GM21381 (cell line): ENCODE measurements around the gene RFFL.
"Not testable (repeated sequence)": the region's sequence is repeated elsewhere in the genome, so short reads cannot be mapped to it uniquely, and the experiment has no call there.

ENCODE experiments used
- ATAC-seq: cut with Tn5 transposase; IDR thresholded peaks from one replicate; pipeline ENCODE4 v1.9.1; 2021; ENCODE audit warnings: mild to moderate bottlenecking, moderate library complexity; ENCODE audit not compliant: unreplicated experiment

Gene RFFL

GRCh38 chr17:35011671-35012216, 51.8 kb downstream of the RFFL start:
- no peak for ATAC-seq

GRCh38 chr17:35010093-35010492, 53.4 kb downstream of the RFFL start:
- no peak for ATAC-seq

- no peak for ATAC-seq
These were observed 56.5 kb downstream of the RFFL start for GRCh38 chr17:35006961-35007360.

- ATAC-seq, result no peak
These were observed 57.2 kb downstream of the RFFL start for GRCh38 chr17:35006345-35006744.

- ATAC-seq, result no peak
These were observed 59.7 kb downstream of the RFFL start for GRCh38 chr17:35003778-35004177.

GRCh38 chr17:35002876-35003551, 60.5 kb downstream of the RFFL start:
- ATAC-seq, result no peak

- ATAC-seq, result no peak
These were observed 62.0 kb downstream of the RFFL start for GRCh38 chr17:35001549-35001948.

- not testable (repeated sequence) for ATAC-seq
These were observed 62.5 kb downstream of the RFFL start for GRCh38 chr17:35000965-35001364.

GRCh38 chr17:34999456-34999855, 64.1 kb downstream of the RFFL start:
- ATAC-seq, result no peak

- no peak for ATAC-seq
These were observed 65.3 kb downstream of the RFFL start for GRCh38 chr17:34998205-34998604.

GRCh38 chr17:34997355-34997862, 66.1 kb downstream of the RFFL start:
- no peak for ATAC-seq

GRCh38 chr17:34996422-34997285, 66.9 kb downstream of the RFFL start:
- no peak for ATAC-seq

- ATAC-seq, result no peak
These were observed 70.5 kb downstream of the RFFL start for GRCh38 chr17:34993031-34993430.

- no peak for ATAC-seq
These were observed 71.9 kb downstream of the RFFL start for GRCh38 chr17:34991606-34992005.

GRCh38 chr17:34990921-34991365, 72.6 kb downstream of the RFFL start:
- no peak for ATAC-seq

- no peak for ATAC-seq
These were observed 74.0 kb downstream of the RFFL start for GRCh38 chr17:34989473-34989872.

GRCh38 chr17:34988644-34989043, 74.9 kb downstream of the RFFL start:
- no peak for ATAC-seq

- ATAC-seq, result no peak
These were observed 76.3 kb downstream of the RFFL start for GRCh38 chr17:34987232-34987631.

GRCh38 chr17:34981538-34982241, 81.8 kb downstream of the RFFL start:
- no peak for ATAC-seq

GRCh38 chr17:34980681-34981537, 82.6 kb downstream of the RFFL start:
- peak; percentile 78 for ATAC-seq
